Ureter (tissue), 1 donor: ENCODE measurements around the gene FNBP1. TPM values are rescaled to one million over a fixed set of nuclear protein-coding genes. Genes with fewer than 3 reads are reported as not detected.
"Not testable (repeated sequence)": the region's sequence is repeated elsewhere in the genome, so short reads cannot be mapped to it uniquely, and the experiment has no call there.

Source experiments
- DNase-seq: peaks from one replicate; pipeline ENCODE4 v3.0.0-alpha.2; 2020; ENCODE audit warnings: low spot score
- total RNA-seq: library from RNA; stranded (reverse); gene quantifications from one replicate; pipeline ENCODE4 v1.2.4, GENCODE V29; 2023
- donor health status: DM: yes; HTN: yes; CAD: no.

FNBP1 gene
- total RNA-seq, 1 donor from 2014 or later, result 71.7 TPM

DNA sequence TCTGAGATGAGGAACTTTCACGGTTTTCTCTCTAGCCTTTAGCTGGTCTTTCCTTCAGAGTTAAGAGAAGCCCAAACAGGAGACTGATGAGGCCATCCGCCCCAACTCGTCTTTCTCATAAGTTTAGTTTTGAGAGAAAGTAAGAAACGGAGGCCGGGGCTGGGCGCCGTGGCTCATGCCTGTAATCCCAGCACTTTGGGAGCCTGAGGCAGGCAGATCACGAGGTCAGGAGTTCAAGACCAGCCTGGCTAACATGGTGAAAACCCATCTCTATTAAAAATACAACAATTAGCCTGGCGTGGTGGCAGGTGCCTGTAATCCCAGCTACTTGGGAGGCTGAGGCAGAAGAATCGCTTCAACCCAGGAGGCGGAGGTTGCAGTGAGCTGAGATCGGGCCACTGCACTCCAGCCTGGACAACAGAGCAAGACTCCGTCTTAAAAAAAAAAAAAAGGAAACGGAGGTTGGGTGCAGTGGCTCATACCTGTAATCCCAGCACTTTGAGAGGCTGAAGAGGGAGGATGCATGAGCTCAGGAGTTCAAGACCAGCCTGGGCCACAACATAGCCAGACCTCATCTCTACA is 152.2 kb downstream of the FNBP1 start:
- not testable (repeated sequence) for DNase-seq

DNA sequence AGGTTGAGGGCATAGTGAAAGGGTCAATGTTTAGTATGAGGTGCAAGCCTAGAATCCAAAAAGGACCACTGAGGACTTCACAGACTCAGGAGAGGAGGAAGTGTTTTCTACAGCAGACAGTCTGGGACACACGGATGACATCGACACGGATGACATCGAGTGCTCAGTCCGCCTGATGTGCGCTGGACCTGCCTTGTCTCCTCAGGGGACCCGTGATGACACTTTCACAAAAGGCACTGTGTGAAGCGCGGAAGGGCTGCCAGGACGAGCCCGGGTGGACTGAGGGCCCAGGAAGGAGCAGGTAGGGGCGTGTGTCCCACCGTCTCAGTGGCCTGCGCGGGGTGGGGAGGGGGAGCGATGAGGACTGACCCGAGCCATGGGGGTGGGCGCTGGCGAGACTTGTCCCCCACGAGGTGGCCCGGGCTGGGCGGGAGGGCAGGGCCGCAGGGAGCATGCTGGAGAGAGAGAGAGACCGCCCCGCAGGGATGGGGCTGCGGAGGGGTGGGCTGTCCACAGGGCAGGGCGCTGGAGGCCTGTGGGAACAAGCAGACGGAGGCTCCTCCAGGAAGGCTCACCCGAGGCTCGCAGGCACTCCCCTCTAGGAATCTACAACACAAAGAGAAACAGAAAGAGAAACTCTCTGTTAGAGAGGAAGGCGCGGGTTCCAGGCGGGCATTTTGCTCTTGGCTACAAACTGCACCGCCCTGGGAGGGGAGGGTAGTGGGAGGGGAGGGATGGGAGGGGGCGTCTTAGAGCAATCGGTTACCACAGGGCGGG is 152.9 kb downstream of the FNBP1 start:
- DNase-seq, result no peak

DNA sequence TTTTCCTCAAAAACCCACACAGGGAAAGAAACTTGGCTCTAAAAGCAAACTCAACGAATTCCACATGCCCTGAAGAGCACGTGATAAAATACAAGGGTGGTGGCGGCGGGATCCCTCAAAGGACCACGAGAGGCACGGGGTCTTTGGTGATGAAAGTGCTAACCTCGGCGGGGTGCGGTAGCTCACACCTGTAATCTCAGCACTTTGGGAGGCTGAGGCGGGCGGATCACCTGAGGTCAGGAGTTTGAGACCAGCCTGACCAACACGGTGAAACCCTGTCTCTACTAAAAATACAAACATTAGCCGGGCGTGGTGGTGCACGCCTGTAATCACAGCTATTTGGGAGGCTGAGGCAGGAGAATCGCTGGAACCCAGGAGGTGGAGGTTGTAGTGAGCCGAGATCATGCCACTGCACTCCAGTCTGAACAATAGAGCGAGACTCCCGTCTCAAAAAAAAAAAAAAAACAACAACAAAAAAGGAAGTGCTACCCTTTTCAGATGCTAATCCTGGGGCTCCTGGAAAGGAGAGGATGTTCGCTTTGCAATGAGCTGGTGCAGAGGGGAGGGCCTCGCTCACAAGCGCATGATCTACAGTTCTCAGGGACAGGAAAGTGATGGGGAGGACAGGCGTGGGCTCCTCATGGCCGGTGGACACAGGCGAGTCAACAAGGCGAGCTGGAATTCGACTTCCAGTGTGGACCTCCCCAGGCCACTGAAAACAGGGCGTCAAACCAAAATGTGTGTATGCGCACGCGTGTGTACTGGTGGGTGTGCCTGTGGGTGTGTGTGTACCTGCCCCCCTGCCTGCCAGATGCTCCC is 153.7 kb downstream of the FNBP1 start:
- DNase-seq, result no peak

DNA sequence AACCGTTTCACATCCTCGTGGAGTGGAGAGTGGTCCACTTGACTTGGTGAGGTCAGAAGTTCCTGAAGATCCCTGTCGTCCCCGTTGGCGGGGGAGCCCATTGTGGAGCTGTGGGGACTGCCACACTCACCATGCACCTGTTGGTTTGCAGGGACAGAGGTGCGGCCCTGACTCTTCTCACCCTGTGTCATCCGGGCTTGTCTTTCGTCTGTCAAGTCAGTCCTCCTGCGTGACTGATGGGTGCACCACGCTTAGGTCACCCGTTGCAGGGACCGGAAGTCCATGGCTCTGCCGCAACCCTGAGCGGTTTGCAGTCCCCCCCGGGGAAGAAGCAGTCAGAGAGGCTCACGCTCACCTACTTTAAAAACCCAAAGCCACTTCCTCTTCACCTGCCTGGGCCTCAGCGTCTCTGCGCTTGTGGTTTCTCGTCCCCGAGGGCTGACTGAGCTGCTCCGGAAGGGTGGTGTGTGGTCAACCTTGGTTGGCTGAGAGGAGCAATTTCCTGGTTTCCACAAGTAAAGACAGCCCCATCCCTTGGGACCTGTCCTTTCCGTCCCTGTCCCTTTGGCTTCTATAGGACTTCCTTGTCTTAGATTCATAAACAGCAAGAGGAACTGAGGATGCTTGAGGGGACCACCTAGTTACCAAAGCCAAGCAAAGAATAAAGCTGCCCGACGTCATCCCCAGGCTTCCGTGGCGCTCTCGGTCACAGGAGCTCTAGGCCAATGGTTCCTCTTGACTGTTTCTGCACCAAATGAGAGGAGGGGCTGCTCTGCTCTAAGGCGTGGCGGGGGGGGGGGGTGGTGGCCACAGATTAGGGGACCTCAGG is 154.5 kb downstream of the FNBP1 start:
- DNase-seq, result peak; percentile 77

DNA sequence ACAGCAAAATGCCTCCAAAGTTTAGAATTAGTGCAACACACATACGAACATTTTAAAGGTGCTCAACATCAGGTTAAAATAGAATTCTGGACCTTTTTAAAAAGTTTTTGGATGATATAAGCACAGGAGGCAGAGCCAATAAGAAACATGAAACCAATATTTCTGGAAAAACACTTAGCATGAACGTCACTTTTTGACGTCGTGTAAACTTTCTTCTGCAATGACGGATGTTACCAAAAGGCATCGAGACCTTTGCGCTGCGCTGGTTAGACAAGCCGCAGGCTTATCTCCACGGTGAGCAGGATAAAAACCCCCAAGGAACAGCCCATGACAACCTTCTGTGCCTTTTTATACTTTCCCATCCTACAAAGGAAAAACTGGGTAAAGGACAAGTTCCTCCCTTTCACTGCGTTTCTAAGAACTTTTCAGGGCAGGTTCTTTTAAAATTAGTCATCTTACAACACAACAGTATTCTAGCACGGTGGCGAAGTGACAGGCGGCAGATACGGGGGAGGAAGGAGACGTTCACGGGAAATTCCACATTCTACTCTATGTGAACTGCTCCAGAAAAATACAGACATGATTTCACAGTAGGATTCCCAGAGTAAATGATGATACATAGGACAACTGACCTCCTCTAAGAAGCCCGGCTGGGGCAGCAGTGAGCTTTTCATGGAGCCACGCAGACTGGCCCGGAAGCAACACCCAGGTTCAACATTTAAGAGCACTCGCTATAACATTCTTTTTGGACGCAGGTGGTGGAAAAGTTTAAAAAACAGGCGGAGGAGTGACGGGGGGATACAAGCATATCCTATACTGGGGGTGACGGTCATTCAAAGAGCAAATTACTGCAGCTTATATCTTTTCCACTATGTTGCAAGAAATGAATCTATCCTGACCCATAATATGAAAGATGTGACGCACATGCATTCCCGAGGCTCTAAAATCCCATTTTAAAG is 155.4 kb downstream of the FNBP1 start:
- no peak for DNase-seq

DNA sequence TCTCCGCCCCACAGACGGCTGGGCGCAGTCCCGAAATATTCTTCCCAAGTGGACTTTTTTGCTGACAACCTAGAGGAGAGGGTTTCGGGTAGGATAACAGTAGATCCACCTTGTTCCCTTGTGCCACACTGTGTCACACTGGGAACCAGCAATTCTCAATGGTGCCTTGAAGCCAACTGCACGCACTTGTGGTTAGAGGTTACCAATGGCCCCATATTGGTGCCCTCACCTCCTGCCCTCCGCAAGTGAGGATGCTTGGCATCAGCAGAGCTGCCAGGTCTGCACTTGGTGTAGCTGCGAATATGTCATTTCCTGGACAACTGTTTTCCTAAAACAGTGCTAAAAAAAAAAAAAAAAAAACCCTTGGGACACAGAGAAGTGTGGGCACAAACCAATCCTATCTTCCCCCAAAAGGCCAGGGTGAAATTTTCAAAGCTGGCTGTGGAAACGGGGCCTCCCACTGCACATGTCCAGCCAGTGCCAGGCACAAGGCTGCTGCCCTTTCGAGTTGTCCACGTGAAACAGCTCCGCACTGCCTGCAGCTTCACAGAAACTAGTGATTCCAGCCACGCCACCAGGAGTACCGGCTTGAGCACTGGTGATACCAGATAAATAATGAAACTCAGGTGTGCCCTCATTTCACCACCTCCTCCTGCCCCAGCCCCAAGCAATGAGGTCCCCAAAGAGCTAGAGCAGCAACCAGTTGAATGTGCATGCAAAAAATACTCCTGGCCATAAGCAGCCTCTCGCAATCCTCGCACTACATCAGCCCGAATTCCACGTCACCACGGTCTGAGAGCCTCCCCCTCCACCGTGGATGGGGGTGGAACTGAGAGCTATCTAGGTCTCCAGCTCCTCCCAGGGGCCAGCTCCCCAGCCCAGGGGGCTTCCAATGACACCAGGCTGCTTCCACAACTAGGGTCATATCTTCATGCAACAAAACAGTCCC is 156.5 kb downstream of the FNBP1 start:
- no peak for DNase-seq

DNA sequence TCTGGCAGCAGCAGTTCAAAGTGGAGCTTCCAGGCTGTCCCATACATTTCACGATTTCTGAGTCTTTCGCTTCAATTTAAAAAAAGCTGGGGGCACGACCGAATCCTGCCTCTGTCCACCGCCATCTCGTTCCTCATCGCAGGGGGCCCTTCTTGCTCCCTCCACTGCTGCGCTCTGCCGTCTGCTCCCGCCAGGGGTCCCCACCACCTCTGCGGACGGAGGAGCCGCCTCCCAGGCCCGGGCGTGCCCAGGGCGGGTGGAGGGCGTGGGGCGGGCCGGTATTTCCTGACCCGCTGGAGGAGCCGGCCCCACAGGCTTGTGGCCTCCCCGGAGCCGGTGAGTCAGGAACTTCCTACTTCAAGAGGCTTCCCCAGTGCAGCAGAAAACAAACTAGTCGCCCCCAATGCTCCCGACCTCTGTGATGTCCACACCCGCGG is 157.3 kb downstream of the FNBP1 start:
- peak; percentile 96 for DNase-seq

DNA sequence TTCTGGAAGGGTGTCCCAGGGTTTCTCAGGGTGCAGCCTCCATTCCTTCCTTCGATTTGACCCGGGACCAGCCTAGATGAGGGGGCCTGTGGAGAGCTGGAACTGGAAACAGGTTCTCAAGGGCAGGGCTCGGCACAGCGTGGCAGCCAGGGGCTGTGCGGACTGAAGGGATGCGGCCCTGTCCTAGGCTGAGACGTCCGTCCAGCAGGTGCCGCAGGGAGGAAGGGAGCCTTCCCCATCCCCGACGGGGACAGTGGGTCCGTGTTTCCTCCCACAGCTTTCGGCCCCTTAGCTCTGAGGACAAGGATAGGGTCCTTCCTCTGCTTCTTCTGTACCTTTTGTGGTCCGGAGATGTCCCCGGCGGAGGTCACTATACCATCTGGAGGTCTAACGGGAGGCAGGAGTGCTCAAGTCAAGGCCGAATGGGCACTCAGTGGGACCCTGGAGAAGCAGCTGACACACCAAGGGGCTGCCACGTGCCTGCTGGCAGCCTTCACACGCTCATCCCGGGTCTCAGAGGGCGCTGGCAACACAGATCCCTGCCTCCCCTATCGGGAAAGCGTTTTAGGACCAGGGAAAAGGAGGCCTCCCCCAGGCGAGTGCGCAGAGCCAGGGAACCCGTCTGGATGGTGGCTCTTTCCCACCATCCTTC is 157.8 kb downstream of the FNBP1 start:
- DNase-seq, result no peak

DNA sequence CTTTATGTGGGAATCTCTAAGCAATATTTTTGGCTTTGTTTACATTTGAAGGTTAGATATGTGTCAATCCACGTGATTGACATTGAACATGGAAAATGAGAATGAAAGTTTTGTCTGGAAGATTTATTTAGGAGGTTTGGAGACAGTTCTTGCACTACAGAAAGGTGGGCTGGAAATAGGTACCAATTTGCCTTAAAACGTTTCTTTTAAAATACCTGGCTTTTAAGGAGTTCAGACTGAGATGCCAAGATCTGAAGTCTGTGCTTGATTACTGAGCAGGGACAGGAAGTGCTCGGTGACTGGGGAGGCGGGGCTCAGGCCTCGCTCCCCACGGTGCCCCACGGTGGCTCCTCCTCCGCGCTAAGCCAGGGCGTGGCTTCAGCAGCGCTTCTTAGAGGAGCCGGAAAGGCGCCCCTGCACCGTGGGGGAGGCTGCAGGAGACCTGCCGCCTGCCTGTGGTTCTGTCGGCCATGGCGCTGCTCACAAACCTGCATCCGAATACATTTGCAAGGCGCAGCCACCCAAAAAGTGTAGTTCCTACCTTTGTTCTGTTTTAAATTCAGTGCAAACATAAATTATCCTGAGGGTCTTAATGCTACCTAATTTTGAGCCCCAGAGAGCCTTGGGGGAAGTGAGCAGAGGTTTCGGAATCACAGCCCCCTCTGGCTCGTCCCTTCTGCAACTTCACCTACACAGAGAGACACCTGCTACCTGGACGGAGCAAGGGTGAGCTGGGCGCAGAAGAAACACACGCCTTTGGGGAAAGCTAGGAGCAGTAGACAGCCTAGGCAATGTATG is 158.6 kb downstream of the FNBP1 start:
- DNase-seq, result peak; percentile 94

DNA sequence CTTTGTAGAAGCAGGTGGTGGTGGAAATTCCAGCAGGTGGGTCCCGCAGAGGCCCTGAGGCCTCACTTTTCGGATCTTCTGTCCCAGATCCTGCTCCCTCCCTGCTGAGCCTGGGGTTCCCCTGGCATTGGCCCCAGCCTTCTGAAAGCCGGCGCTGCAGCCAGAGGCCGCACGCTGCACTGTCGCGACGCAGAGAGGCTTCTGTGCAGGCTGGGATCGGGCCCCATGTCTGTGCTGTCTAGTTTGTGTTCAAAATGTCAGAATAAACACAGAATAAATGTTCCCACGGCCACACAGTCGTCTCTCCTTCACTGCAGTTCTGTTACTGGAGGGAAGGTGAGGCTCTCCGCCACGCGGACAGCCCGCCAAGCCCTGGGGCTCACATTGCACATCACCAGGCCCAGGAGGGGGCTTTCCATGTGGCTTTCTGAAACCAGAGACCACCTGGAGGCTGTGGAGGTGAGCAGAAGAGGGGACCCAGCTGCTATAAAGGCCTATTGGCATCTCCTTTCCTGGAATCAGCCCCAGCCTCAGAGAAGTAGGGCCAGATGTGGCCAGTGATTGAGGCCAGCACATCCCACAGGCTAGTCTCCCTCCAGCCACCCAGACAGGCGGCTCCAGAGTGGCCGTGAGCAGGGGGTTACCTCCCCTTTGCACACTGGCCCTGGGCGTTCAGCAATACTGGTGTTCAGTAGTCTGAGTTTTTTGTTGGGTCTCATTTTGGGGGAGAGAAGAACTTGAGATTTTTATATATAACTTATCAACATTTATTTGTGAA is 161.3 kb downstream of the FNBP1 start:
- DNase-seq, result no peak

DNA sequence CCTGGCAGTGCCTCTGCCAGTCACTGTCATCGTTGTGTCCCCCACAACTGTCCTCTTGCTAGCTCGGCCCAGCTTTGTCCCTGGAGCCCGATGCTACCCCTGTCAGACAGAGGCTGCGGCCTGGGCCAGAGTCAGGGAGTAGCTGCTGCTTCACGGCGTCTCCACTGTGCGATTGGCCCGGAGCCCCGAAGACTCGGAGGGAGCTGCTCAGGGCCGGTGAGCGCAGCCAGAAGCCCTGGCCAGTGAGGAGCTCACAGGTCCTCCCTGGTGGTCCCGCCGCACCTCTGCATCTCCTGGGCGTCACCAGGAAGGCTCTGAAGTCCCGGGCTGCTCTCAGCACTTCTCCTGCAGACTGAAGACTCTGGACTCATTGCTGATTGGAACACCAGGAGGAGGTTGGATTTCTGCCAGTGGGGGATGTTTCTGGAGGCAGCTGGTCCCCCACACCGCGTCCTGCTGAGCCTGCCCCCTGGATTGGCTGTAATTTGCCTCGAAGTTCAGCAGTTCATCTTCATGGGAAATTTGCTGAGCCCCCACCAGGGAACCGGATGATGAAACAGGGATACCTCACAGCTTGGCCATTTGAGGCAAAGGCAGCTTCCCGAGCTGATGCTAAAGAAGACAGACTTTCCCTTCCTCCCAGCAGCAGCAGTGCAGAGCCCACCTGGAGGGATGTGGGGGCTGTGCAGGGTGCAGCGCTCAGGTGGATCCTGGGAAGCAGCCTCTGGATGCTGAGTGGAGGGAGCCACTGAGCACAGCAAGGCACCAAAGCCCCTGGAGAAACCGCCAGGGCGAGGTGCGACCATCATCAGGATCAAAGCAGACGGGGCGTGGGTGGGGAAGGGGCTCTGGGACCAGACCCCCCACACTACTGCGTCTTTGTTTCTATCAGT is 162.1 kb downstream of the FNBP1 start:
- DNase-seq, result no peak

DNA sequence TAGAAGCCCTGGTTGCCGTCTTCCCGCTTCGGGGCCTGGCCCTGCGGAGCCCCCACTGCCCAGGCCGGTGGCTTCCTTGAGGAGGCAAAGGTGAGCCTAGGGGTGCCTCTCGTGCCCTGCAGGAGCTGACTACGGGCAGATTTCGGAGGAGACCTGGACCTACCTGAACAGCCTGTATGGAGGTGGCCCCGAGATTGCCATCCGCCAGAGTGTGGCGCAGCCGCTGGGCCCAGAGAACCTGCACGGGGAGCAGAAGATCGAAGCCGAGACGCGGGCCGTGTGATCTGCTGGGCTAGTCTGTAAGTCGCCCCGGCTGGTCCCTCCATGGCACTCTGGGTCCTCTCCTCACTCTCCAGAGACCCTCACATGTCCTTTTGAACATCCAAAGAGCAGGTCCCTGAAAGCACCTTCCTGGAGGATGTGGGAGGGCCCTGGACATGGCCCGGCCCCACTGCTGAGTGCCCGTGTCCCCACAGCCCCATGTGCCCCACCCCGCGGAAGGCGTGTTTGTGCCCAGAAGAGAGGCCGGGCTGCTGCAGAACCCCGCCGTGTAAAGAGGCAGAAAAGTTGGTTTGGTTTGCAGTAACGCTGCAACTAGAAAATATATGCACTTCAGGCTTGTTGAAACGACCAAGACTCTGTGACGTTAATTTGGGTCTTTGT is 162.9 kb downstream of the FNBP1 start:
- DNase-seq, result no peak

DNA sequence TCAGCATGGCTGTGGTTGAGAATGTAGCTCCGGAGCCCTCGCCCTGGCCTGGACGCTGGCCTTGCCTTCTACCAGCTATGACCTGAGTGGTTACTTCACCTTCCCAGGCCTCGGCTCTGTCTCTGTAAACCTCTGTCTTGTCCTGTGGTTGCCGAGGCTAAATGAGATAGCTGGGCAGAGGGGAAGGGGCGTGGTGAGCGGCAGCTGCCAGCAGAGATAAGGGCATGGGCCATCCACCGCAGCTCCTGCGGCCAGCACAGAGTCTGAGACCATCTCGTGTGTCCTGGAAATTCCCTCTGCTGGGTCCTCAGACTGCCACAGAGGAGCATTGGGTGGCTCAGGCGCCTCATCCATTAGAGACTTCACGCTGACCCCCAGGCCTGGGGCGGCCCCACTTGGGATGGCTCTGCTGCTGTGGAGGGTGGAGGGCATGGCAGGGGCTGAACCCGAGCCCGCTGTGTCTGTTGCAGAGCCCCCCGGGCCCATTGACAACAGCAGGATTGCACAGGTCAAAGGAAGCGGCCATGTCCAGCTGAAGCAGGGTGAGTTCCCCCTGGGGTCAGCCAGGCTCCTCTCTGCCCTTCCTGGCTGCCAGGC is 163.8 kb downstream of the FNBP1 start:
- no peak for DNase-seq

DNA sequence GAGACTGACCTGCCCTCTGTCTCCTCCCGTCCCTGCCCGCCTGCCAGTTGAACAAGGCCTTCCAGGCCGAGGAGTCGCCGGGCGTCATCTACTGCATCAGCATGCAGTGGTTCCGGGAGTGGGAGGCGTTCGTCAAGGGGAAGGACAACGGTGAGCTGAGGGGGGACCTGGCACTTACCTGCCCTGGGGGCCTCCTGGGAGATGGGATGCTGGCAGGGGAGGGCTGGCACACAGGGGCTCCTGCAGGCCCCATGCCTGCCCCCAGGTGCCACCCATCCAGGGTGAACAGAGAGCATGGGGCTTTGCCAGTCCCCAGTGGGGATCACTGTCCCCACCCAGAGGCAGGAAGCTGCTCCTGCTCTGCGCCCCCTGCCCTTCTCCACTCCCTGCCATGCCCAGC is 164.7 kb downstream of the FNBP1 start:
- DNase-seq, result no peak

DNA sequence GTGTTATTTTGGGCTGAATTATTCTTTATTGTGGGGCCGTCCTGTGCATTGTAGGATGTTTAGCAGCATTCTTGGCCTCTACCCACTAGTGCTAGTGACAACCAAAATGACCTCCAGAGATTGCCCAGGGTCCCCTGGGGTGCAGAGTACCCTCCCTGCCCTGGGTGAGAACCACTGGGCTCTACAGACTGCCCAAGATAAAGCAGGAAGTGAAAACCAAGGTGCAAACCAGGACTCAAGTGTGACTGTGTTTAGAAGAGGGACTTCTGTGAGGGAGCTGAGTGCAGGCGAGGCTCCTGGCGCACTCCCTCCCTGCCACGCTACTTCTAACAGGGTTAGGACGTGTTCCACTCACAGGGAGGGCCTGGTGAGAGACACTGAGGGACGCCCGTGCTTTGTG is 166.2 kb downstream of the FNBP1 start:
- no peak for DNase-seq
